Naive thymus-derived CD4-positive, alpha-beta T cell (primary cell): Measurements from ENCODE around the gene GPR153. TPM values are rescaled to one million over a fixed set of nuclear protein-coding genes. Genes with fewer than 3 reads are reported as not detected.

Experiments used
- ATAC-seq: fragments of 150-1000 bp; cut with Tn5 transposase; 2 replicates; pipeline ENCODE4 v1.10.0; 2021; ENCODE audit warnings: mild to moderate bottlenecking, moderate library complexity
- CTCF ChIA-PET: fragments of 350-600 bp; sonication (Branson Sonifier 250); formaldehyde crosslinking; loops from one replicate; lab custom pipeline; 2021; ENCODE audit warnings: antibody characterized with exemption; lab: Charles Lee
- POLR2A ChIA-PET: fragments of 350-600 bp; sonication (Branson Sonifier 250); formaldehyde crosslinking; loops from one replicate; lab custom pipeline; 2021; ENCODE audit warnings: antibody characterized with exemption, inconsistent platforms; lab: Charles Lee
- DNase-seq, 9 donors: peaks; one replicate each; pipeline versions ENCODE4 v3.0.0 to v3.0.0-alpha.2; 2020 to 2022; ENCODE audit warnings: mixed read lengths in 1 of 9
- H3K27ac ChIP-seq: one replicate; pipeline ENCODE4 v1.7.0; 2013; ENCODE audit warnings: mild to moderate bottlenecking, low read depth, low read length, moderate library complexity
- H3K27me3 ChIP-seq, 2 donors: one replicate each; pipeline ENCODE4 v1.7.0; 2013; ENCODE audit warnings: low read length in 2 of 2, mild to moderate bottlenecking in 2 of 2, moderate library complexity in 2 of 2; ENCODE audit not compliant: control insufficient read depth in 2 of 2, insufficient read depth in 2 of 2
- H3K36me3 ChIP-seq, 3 experiments: 1 replicate in 2 of 3; 2 replicates in 1 of 3; pipeline ENCODE4 v1.7.0; 2013; ENCODE audit warnings: low read length in 3 of 3, mild to moderate bottlenecking in 3 of 3, moderate library complexity in 1 of 3; ENCODE audit not compliant: insufficient read depth in 3 of 3, control insufficient read depth in 2 of 3
- H3K4me1 ChIP-seq, 2 donors: one replicate each; pipeline ENCODE4 v1.7.0; 2013; ENCODE audit warnings: low read length in 2 of 2, mild to moderate bottlenecking in 2 of 2, moderate library complexity in 1 of 2; ENCODE audit not compliant: control insufficient read depth in 2 of 2, insufficient read depth in 2 of 2
- H3K4me3 ChIP-seq: 2 replicates; pipeline ENCODE4 v1.7.0; 2013; ENCODE audit warnings: mild to moderate bottlenecking, low read length
- H3K9me3 ChIP-seq, 3 experiments: 1 replicate in 2 of 3; 2 replicates in 1 of 3; pipeline ENCODE4 v1.7.0; 2013; ENCODE audit warnings: low read length in 3 of 3; ENCODE audit not compliant: control insufficient read depth in 2 of 3
- H3K27ac Mint-ChIP-seq, 9 donors: one replicate each; pipeline ENCODE4 v1.8.0; 2020 to 2022; ENCODE audit warnings: mixed read lengths in 9 of 9, mild to moderate bottlenecking in 8 of 9, moderate library complexity in 5 of 9, inconsistent platforms in 2 of 9
- H3K27me3 Mint-ChIP-seq, 5 donors: one replicate each; pipeline ENCODE4 v1.8.0; 2021 to 2022; ENCODE audit warnings: mixed read lengths in 5 of 5, mild to moderate bottlenecking in 1 of 5
- H3K36me3 Mint-ChIP-seq, 5 donors: one replicate each; pipeline ENCODE4 v1.8.0; 2020 to 2022; ENCODE audit warnings: mixed read lengths in 5 of 5, mild to moderate bottlenecking in 3 of 5, inconsistent platforms in 1 of 5
- H3K4me1 Mint-ChIP-seq, 7 donors: one replicate each; pipeline ENCODE4 v1.8.0; 2020 to 2022; ENCODE audit warnings: mixed read lengths in 7 of 7, mild to moderate bottlenecking in 3 of 7, inconsistent platforms in 1 of 7
- H3K4me3 Mint-ChIP-seq, 10 donors: one replicate each; pipeline ENCODE4 v1.8.0; 2020 to 2022; ENCODE audit warnings: mild to moderate bottlenecking in 10 of 10, mixed read lengths in 10 of 10, moderate library complexity in 6 of 10, inconsistent platforms in 2 of 10
- H3K9me3 Mint-ChIP-seq, 11 donors: one replicate each; pipeline ENCODE4 v1.8.0; 2020 to 2022; ENCODE audit warnings: mixed read lengths in 11 of 11, mild to moderate bottlenecking in 4 of 11, inconsistent platforms in 1 of 11, moderate library complexity in 1 of 11
- intact Hi-C, 2 donors: fragments of 100-400 bp; cut with micrococcal nuclease; formaldehyde crosslinking; loops; one replicate each; pipeline ENCODE4 v1.15.1; 2023
- polyA plus RNA-seq, 2 donors: library from polyadenylated mRNA; unstranded; fragments of 300-500 nt; fragmentation: Illumina TruSeq; gene quantifications; one replicate each; pipeline ENCODE4 v1.2.3, GENCODE V29; 2021
- total RNA-seq, 6 experiments: library from RNA in 5 of 6; stranded (reverse) in 5 of 6; gene quantifications; 1 replicate in 5 of 6; 2 replicates in 1 of 6; pipeline ENCODE4 v1.2.3 and lab custom pipeline; 2021 to 2026

Gene GPR153
- total and polyA plus RNA-seq, 7 experiments from 2014 or later = 0.27 to 2.9 (median 0.59) TPM; not detected in 2

DNA sequence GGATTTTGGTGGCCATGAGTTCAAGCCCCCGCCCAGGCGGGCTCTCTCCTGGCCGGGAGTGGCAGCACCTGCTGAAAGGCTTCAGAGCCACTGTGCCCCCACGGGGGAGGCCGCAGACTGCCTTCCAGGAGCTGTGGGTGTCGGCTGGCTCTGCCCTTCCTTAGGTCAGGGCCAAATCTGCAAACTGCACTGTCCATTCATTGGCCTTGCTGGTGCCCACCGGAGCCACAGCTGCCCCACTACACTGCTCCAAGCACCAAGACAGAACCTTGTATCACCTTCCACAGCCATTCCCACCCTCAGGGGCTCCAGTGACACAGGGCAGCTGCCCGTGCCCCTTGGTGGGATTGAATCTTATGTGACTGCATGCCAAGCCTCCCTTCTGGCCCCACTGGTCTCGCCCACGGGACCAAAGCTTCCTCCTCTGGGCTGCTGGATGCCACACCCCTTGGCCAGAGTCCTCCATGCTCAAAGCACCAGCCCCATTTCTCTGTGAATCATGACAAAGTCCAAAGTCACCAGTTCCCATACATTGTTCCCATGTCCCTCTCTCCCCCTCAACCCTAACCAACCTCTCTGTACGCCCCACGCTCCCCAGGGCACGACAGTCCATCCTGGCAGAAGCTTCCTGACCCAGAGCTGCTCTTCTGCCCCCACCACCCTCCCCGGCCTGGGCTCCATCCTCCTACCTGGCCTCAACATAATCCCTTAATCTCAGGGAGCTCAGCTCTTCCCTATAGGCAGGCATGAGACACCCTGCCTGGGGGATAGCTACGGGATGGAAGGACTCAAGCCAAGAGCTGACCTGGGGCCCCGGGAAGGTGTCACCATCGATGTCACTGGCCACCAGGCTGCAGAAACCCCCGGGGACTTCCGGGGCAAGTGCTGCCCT, 20.9 kb upstream of the GPR153 start:
- Histone ChIP-seq H3K4me3 (no peak overlapping the region), H3K4me1 (no peaks in the 10 kb centered on the region), H3K27ac (no peak overlapping the region), H3K9me3 (no peaks in the 10 kb centered on the region), H3K27me3 (no peaks in the 10 kb centered on the region), H3K36me3 (no peaks in the 10 kb centered on the region)
- ChIA-PET POLR2A (no interaction called here), CTCF (no interaction called here)
- Mint-ChIP-seq H3K36me3 (peaks cover 0 to 4% (median 0%) of the 10 kb centered on the region in 5 donors), H3K4me1 (no peaks in the 10 kb centered on the region), H3K27ac (no peak overlapping the region), H3K27me3 (no peaks in the 10 kb centered on the region), H3K4me3 (no peak overlapping the region), H3K9me3 (no peaks in the 10 kb centered on the region)
- intact Hi-C loops = loop anchor here in 1 of 2 donors (2.0 kb wide), 1 partner anchor 35 kb away; no protein-coding TSS in a partner anchor
- DNase-seq (no peak), ATAC-seq (no peak)

- ATAC-seq (peak; percentile 32), DNase-seq (no peak)
- H3K9me3 Mint-ChIP-seq = no peaks in the 10 kb centered on the region
- H3K4me1 Mint-ChIP-seq = no peaks in the 10 kb centered on the region
- ChIA-PET CTCF (no interaction called here), POLR2A (no interaction called here)
- H3K36me3 Mint-ChIP-seq = peaks cover 0 to 4% (median 0%) of the 10 kb centered on the region in 5 donors
- Histone ChIP-seq H3K4me3 (no peak overlapping the region), H3K36me3 (no peaks in the 10 kb centered on the region), H3K4me1 (no peaks in the 10 kb centered on the region), H3K27me3 (no peaks in the 10 kb centered on the region), H3K9me3 (no peaks in the 10 kb centered on the region), H3K27ac (no peak overlapping the region)
- no peak overlapping the region for H3K4me3 Mint-ChIP-seq
- H3K27me3 Mint-ChIP-seq = no peaks in the 10 kb centered on the region
- intact Hi-C loops = loop anchor here in 1 of 2 donors (2.0 kb wide), 1 partner anchor 34 kb away; no protein-coding TSS in a partner anchor
- H3K27ac Mint-ChIP-seq = no peak overlapping the region
Measured at GRCh38 chr1:6280761-6281451, 20.0 kb upstream of the GPR153 start.

GRCh38 chr1:6279613-6280383, 18.9 kb upstream of the GPR153 start:
- H3K27me3 Mint-ChIP-seq = no peaks in the 10 kb centered on the region
- Histone ChIP-seq H3K27ac (no peak overlapping the region), H3K27me3 (no peaks in the 10 kb centered on the region), H3K4me1 (no peaks in the 10 kb centered on the region), H3K36me3 (no peaks in the 10 kb centered on the region), H3K4me3 (no peak overlapping the region), H3K9me3 (no peaks in the 10 kb centered on the region)
- H3K4me3 Mint-ChIP-seq = no peak overlapping the region
- peaks cover 0 to 4% (median 0%) of the 10 kb centered on the region in 5 donors for H3K36me3 Mint-ChIP-seq
- DNase-seq (no peak), ATAC-seq (no peak)
- ChIA-PET POLR2A (no interaction called here), CTCF (no interaction called here)
- intact Hi-C loops = loop anchor here in 1 of 2 donors (2.0 kb wide), 1 partner anchor 33 kb away; no protein-coding TSS in a partner anchor
- H3K9me3 Mint-ChIP-seq = no peaks in the 10 kb centered on the region
- H3K4me1 Mint-ChIP-seq = no peaks in the 10 kb centered on the region
- H3K27ac Mint-ChIP-seq = no peak overlapping the region

DNA sequence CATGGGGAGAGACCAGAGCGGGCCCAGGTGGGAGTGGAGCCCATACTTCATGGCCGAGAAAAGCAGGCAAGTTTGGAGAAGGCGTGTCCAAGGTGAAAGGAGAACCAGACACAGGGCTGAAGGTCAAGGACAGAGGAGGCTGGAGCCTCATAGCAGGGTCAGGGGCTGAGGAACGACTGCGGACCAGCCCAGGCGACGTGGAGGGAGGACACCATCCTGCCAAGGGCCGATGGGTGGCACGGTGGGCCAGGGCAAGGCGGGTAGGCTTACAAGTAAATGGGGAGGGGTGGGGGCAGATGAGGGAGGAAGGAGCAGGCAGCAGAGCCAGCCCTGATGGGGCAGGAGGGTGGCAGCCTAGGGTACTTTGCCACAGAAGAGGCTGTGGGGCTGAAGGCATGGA, 18.2 kb upstream of the GPR153 start:
- Mint-ChIP-seq H3K27me3 (no peaks in the 10 kb centered on the region), H3K4me3 (no peak overlapping the region), H3K27ac (no peak overlapping the region), H3K4me1 (no peaks in the 10 kb centered on the region), H3K9me3 (no peaks in the 10 kb centered on the region), H3K36me3 (peaks cover 0 to 4% (median 0%) of the 10 kb centered on the region in 5 donors)
- DNase-seq = no peak
- ATAC-seq = no peak
- no peaks in the 10 kb centered on the region for H3K9me3 ChIP-seq
- H3K4me3 ChIP-seq = no peak overlapping the region
- no peaks in the 10 kb centered on the region for H3K36me3 ChIP-seq
- no peaks in the 10 kb centered on the region for H3K27me3 ChIP-seq
- CTCF ChIA-PET = no interaction called here
- POLR2A ChIA-PET = no interaction called here
- no peak overlapping the region for H3K27ac ChIP-seq
- intact Hi-C loops = no loop called here
- no peaks in the 10 kb centered on the region for H3K4me1 ChIP-seq

- intact Hi-C loops = no loop called here
Measured at GRCh38 chr1:6278263-6278662, 17.4 kb upstream of the GPR153 start.

GRCh38 chr1:6276811-6277555, 16.1 kb upstream of the GPR153 start:
- CTCF ChIA-PET = no interaction called here
- POLR2A ChIA-PET = no interaction called here
- DNase-seq (no peak), ATAC-seq (no peak)
- no peaks in the 10 kb centered on the region for H3K4me1 Mint-ChIP-seq
- peaks cover 0 to 4% (median 0%) of the 10 kb centered on the region in 5 donors for H3K36me3 Mint-ChIP-seq
- H3K27me3 Mint-ChIP-seq = no peaks in the 10 kb centered on the region
- no peak overlapping the region for H3K4me3 Mint-ChIP-seq
- H3K27ac Mint-ChIP-seq = no peak overlapping the region
- H3K4me1 ChIP-seq = no peaks in the 10 kb centered on the region
- H3K9me3 Mint-ChIP-seq = no peaks in the 10 kb centered on the region
- no peak overlapping the region for H3K27ac ChIP-seq
- no peaks in the 10 kb centered on the region for H3K27me3 ChIP-seq
- intact Hi-C loops = no loop called here
- H3K9me3 ChIP-seq = no peaks in the 10 kb centered on the region
- H3K36me3 ChIP-seq = no peaks in the 10 kb centered on the region
- no peak overlapping the region for H3K4me3 ChIP-seq

More at GRCh38 chr1:6278263-6278662, 17.4 kb upstream of the GPR153 start:
- no peak overlapping the region for H3K4me3 ChIP-seq
- no peak for DNase-seq
- Mint-ChIP-seq H3K4me1 (no peaks in the 10 kb centered on the region), H3K4me3 (no peak overlapping the region), H3K27ac (no peak overlapping the region), H3K9me3 (no peaks in the 10 kb centered on the region), H3K36me3 (peaks cover 0 to 4% (median 0%) of the 10 kb centered on the region in 5 donors), H3K27me3 (no peaks in the 10 kb centered on the region)
- ChIA-PET CTCF (no interaction called here), POLR2A (no interaction called here)
- H3K4me1 ChIP-seq = no peaks in the 10 kb centered on the region
- no peak for ATAC-seq
- H3K27ac ChIP-seq = no peak overlapping the region
- no peaks in the 10 kb centered on the region for H3K27me3 ChIP-seq
- no peaks in the 10 kb centered on the region for H3K9me3 ChIP-seq
- no peaks in the 10 kb centered on the region for H3K36me3 ChIP-seq
